Endothelial cell of umbilical vein (primary cell): Measurements from ENCODE around the gene SLC38A11. TPM values are rescaled to one million over a fixed set of nuclear protein-coding genes. Genes with fewer than 3 reads are reported as not detected.

Source experiments
- BruUV-seq: library from RNA; stranded (reverse); fragments of 400-500 nt; replicated peaks from 2 replicates; lab custom pipeline; 2021; lab: Mats Ljungman, UMichigan
- CTCF ChIA-PET: fragments of 300-600, 350-600 bp; sonication (Branson Sonifier 250); formaldehyde crosslinking; loops from one replicate; lab custom pipeline; 2021; ENCODE audit warnings: antibody characterized with exemption, inconsistent platforms; lab: Charles Lee
- POLR2A ChIA-PET: fragments of 300-600, 350-600 bp; sonication (Branson Sonifier 250); formaldehyde crosslinking; loops from one replicate; lab custom pipeline; 2021; ENCODE audit warnings: antibody characterized with exemption, inconsistent platforms; lab: Charles Lee
- DNase-seq: peaks from one replicate; pipeline ENCODE4 v3.0.0-alpha.2; 2011; ENCODE audit warnings: low read depth, low spot score
- FAIRE-seq: peaks from 2 replicates; lab custom pipeline; 2011; peaks lifted over from hg19 to GRCh38; lab: Jason Lieb, UNC
- H2AFZ ChIP-seq: 2 replicates; pipeline ENCODE4 v1.6.0; 2012; ENCODE audit warnings: low read depth, low read length, control low read depth, inconsistent platforms
- H3K27ac ChIP-seq: 2 replicates; pipeline ENCODE4 v1.5.1; 2011; ENCODE audit warnings: low read depth, mild to moderate bottlenecking, control low read depth, low read length, moderate library complexity; ENCODE audit not compliant: insufficient read depth
- H3K27me3 ChIP-seq, 2 experiments: 2 replicates each; pipeline versions ENCODE4 v1.6.0 to v1.6.1; 2011; ENCODE audit warnings: low read length in 2 of 2, mixed read lengths in 1 of 2; ENCODE audit not compliant: control insufficient read depth in 2 of 2, insufficient read depth in 2 of 2
- H3K36me3 ChIP-seq, 2 experiments: 2 replicates in 1 of 2; 3 replicates in 1 of 2; pipeline ENCODE4 v1.5.1; 2011; ENCODE audit warnings: low read length in 2 of 2, mild to moderate bottlenecking in 1 of 2, moderate library complexity in 1 of 2; ENCODE audit not compliant: control insufficient read depth in 2 of 2, insufficient read depth in 2 of 2; ENCODE audit errors: extremely low read depth in 1 of 2
- H3K4me1 ChIP-seq: 3 replicates; pipeline ENCODE4 v1.5.1; 2011; ENCODE audit warnings: mild to moderate bottlenecking, low read length; ENCODE audit not compliant: control insufficient read depth, insufficient read depth; ENCODE audit errors: extremely low read depth
- H3K4me2 ChIP-seq: 2 replicates; pipeline ENCODE4 v1.6.1; 2011; ENCODE audit warnings: low read length, control low read depth, mixed read lengths; ENCODE audit not compliant: insufficient read depth
- H3K4me3 ChIP-seq, 3 experiments: fragments of 200-600 bp in 1 of 3; sonication (generic), shearing (Covaris generic) in 1 of 3; replicated peaks in 1 of 3; 2 replicates each; pipeline ENCODE4 v1.5.1; 2011 to 2016; ENCODE audit warnings: control low read depth in 3 of 3, low read length in 3 of 3, mild to moderate bottlenecking in 2 of 3, inconsistent platforms in 1 of 3, low read depth in 1 of 3, moderate library complexity in 1 of 3; ENCODE audit not compliant: insufficient read depth in 1 of 3
- H3K79me2 ChIP-seq: 2 replicates; pipeline ENCODE4 v1.6.0; 2012; ENCODE audit warnings: low read length, inconsistent platforms; ENCODE audit not compliant: control insufficient read depth, insufficient read depth
- H3K9ac ChIP-seq: replicated peaks from 2 replicates; pipeline ENCODE3; 2011; ENCODE audit warnings: low read length, control low read depth; ENCODE audit not compliant: insufficient read depth; ENCODE audit errors: extremely low read depth
- H3K9me1 ChIP-seq: replicated peaks from 3 replicates; pipeline ENCODE4 v1.6.0; 2011; ENCODE audit warnings: mild to moderate bottlenecking, low read length; ENCODE audit not compliant: control insufficient read depth, insufficient read depth; ENCODE audit errors: extremely low read depth
- H3K9me3 ChIP-seq: replicated peaks from 2 replicates; pipeline ENCODE4 v1.5.1; 2012; ENCODE audit warnings: low read length, inconsistent platforms; ENCODE audit not compliant: control insufficient read depth, insufficient read depth
- H4K20me1 ChIP-seq: replicated peaks from 2 replicates; pipeline ENCODE3; 2011; ENCODE audit warnings: mild to moderate bottlenecking, low read length; ENCODE audit not compliant: control insufficient read depth, insufficient read depth; ENCODE audit errors: extremely low read depth
- CTCF ChIP-seq, 2 donors: IDR thresholded peaks; 1 replicate in 1 of 2; 2 replicates in 1 of 2; pipeline ENCODE4 v1.5.1; 2011; ENCODE audit warnings: low read length in 2 of 2, mild to moderate bottlenecking in 2 of 2, moderate library complexity in 2 of 2, control low read depth in 1 of 2, inconsistent platforms in 1 of 2, low read depth in 1 of 2; ENCODE audit not compliant: insufficient read depth in 1 of 2; ENCODE audit errors: extremely low read depth in 1 of 2
- EZH2 ChIP-seq: IDR thresholded peaks from 2 replicates; pipeline ENCODE4 v1.6.1; 2012; ENCODE audit warnings: borderline replicate concordance, low read depth, mild to moderate bottlenecking, moderate library complexity, low read length, inconsistent platforms; ENCODE audit not compliant: severe bottlenecking
- FOS ChIP-seq: IDR thresholded peaks from 2 replicates; pipeline ENCODE4 v1.6.1; 2011; ENCODE audit warnings: mild to moderate bottlenecking, low read length, moderate library complexity, borderline replicate concordance; ENCODE audit not compliant: insufficient read depth
- GATA2 ChIP-seq: IDR thresholded peaks from 2 replicates; pipeline ENCODE4 v1.7.0; 2011; ENCODE audit warnings: low read depth, mild to moderate bottlenecking, moderate library complexity, mixed read lengths, low read length; ENCODE audit not compliant: insufficient read length, insufficient read depth
- JUN ChIP-seq: IDR thresholded peaks from 2 replicates; pipeline ENCODE4 v1.6.1; 2011; ENCODE audit warnings: borderline replicate concordance, low read depth; ENCODE audit not compliant: insufficient read length, insufficient read depth
- MAX ChIP-seq: IDR thresholded peaks from 2 replicates; pipeline ENCODE4 v1.6.1; 2011; ENCODE audit not compliant: insufficient read depth, insufficient read length
- MYC ChIP-seq: IDR thresholded peaks from one replicate; pipeline ENCODE4 v1.6.1; 2011; ENCODE audit warnings: mild to moderate bottlenecking, low read depth, low read length
- POLR2A ChIP-seq: IDR thresholded peaks from 2 replicates; pipeline ENCODE4 v1.6.1; 2012; ENCODE audit warnings: low read depth, mild to moderate bottlenecking, control low read depth, low read length
- POLR2AphosphoS5 ChIP-seq: IDR thresholded peaks from 2 replicates; pipeline ENCODE4 v1.6.1; 2012; ENCODE audit warnings: low read depth, mild to moderate bottlenecking, control low read depth, low read length, moderate library complexity; ENCODE audit not compliant: insufficient read depth
- dilution Hi-C: fragments of 300-500 bp; cut with MboI; formaldehyde crosslinking; loops from one replicate; pipeline ENCODE4 v1.15.0; 2019; ENCODE audit warnings: low sequenced_read_pairs; ENCODE audit not compliant: extremely low pct_ligation_motif_present
- intact Hi-C: fragments of 100-400 bp; cut with micrococcal nuclease; formaldehyde crosslinking; loops from one replicate; pipeline ENCODE4 v1.10.0; 2022
- polyA plus RNA-seq, 4 experiments: library from polyadenylated mRNA; depleted of rRNA in 3 of 4; stranded (reverse) in 3 of 4; unstranded in 1 of 4; fragments of >200 nt; gene quantifications; 2 replicates each; pipeline versions ENCODE4 v1.2.1 to v1.2.3, GENCODE V29; 2011 to 2012; ENCODE audit warnings: missing spikeins in 1 of 4
- total RNA-seq: library from RNA; stranded (reverse); gene quantifications from 2 replicates; pipeline ENCODE4 v1.2.3, GENCODE V29; 2021

The SLC38A11 gene
- total and polyA plus RNA-seq, 2 donors (not counting 3 experiments of a cell fraction or from before 2014, with no cell fraction given) = not detected

GRCh38 chr2:164903204-164903603, 52.1 kb downstream of the SLC38A11 start:
- no TSS peak for BruUV-seq
- no peaks in the 10 kb centered on the region for H3K9me1 ChIP-seq
- DNase-seq (peak; percentile 69), FAIRE-seq (peak; percentile 24)
- TF ChIP-seq FOS (no peak), POLR2AphosphoS5 (no peak), CTCF (IDR thresholded peaks at IDR 0.05; ENCODE audit: extremely low read depth in 1 of 2, insufficient read depth in 1 of 2, low read depth in 1 of 2, low read length in 2 of 2) (no peak), JUN (no peak), POLR2A (no peak), EZH2 (no peak), MYC (no peak), GATA2 (no peak), MAX (no peak)
- no peak overlapping the region for H3K9ac ChIP-seq
- no peaks in the 10 kb centered on the region for H3K27me3 ChIP-seq
- H3K9me3 ChIP-seq = no peaks in the 10 kb centered on the region
- peaks cover 19% of the 10 kb centered on the region for H3K4me1 ChIP-seq
- CTCF ChIA-PET = interaction anchor here (0.8 to 4.4 kb wide), 6 partner anchors 11 to 62 kb away, joined by 3 to 32 read pairs (median 8); partner anchors contain the start of gene COBLL1
- peak overlapping the region; percentile 33 for H2AFZ ChIP-seq
- dilution Hi-C loops = no loop called here
- H4K20me1 ChIP-seq = no peaks in the 10 kb centered on the region
- intact Hi-C loops = loop anchor here (5.0 kb wide), 1 partner anchor 1911 kb away; no protein-coding TSS in a partner anchor
- no peaks in the 10 kb centered on the region for H3K79me2 ChIP-seq
- POLR2A ChIA-PET = interaction anchor here (1.6 kb wide), 1 partner anchor 61 kb away, joined by 5 read pairs; the partner anchor contains the start of gene COBLL1
- no peak overlapping the region for H3K4me3 ChIP-seq
- H3K4me2 ChIP-seq = no peak overlapping the region
- H3K36me3 ChIP-seq = no peaks in the 10 kb centered on the region
- H3K27ac ChIP-seq = no peak overlapping the region
